OCI-M1 (cell line): ENCODE data around the gene PSME3IP1.

Experiments used
- DNase-seq: peaks from one replicate; lab custom pipeline; 2025; lab: John Stamatoyannopoulos, UW

Gene PSME3IP1

DNA sequence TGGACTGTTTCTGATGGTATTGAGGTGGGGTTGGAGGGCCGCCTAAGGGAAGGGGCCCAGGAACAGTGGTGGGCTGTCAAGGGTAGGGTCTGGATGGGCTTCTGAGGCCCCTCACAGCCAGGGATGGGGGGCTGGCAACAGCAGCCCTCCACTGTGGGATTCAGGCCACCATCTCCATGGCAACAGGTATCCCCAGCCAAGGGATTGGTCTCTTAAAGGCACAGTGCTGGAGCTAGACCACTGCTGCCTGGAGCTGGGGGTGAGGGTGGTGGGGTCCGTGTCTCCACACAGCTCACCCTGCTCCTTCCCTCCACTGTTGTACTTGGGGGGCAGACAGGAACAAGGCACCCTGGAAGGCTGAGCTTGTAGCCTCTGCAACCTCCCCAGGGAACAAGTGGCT is 41.8 kb downstream of the PSME3IP1 start:
- DNase-seq = no peak

DNA sequence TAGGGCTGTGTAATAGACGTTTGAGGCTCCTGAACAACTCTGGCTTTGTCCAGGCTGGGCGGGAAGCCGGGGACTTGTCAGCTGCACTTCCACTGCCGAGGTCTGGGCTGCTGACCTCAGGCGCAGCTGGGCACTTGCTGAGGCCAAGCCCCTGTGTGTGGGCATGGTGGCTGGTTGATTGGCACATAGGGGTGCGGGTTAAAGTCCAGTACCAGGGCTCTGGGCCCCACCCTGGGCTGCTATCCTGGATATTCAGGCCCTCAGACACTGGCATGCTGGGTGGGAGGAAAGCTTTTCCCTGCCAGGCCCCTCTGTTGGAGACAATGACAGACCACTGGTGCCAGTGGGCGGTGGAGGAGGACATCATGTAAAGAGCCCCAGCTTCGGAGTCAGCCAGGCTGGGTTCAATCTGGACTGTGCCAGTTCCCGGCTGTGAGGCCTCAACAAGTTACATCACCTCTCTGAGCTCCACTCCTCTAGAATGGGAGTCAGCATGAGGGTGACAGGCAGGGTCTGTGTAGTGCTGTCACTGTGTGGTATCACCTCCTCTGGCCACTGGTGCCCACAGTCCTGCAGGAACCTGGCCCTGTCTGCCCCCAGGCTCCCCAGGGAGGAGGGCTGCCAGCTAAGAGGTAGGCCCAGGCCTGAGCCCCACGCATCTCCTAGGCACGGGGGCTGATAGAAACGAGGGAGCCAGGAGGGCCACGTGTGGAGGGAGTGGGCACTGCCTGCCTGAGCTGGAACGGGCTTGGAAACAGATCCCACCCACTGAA is 42.5 kb downstream of the PSME3IP1 start:
- DNase-seq = no peak

DNA sequence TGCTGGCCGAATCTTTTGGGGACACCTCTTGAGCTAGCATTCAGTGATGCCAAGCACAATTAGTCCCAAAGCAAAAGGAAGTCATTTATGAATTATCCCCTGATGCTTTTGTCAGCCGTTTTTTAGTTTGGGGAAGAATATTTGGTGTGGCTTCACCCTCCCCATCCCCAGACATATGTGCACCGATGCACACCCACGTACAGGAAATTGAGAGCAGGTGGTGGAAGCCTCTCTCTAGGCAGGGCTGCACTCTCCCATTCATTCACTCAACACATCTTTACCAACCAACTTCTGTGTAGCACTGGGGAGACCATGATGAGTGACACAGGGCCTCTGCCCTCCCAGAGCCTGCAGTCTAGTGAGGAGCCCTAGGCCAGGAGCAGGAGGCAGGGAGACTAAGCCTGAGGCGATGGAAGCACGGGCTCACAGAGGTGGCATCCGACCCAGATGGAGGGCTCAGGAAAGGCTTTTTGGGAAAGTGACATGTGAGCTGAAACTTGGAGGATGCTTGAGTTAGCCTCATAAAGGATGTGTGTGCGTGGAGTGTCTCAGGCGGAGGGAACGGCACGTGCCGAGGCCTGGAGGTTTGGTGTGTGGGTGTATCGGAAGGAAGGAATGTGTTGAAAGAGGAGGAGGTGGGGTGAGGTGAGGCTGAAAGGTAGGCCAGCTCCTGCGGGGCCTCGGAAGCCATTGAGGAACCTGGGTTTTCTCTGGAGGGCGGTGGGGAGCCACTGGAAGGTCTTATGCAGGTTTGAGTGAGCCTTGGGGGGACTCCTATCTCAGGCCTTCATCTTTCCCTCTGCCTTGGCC is 43.8 kb downstream of the PSME3IP1 start:
- DNase-seq = no peak

- DNase-seq = no peak
Observed at GRCh38 chr16:57140931-57141668, 44.7 kb downstream of the PSME3IP1 start.

GRCh38 chr16:57138281-57138935 is 47.4 kb downstream of the PSME3IP1 start:
- DNase-seq = no peak

- DNase-seq = no peak
Observed at GRCh38 chr16:57137566-57138273, 48.1 kb downstream of the PSME3IP1 start.

DNA sequence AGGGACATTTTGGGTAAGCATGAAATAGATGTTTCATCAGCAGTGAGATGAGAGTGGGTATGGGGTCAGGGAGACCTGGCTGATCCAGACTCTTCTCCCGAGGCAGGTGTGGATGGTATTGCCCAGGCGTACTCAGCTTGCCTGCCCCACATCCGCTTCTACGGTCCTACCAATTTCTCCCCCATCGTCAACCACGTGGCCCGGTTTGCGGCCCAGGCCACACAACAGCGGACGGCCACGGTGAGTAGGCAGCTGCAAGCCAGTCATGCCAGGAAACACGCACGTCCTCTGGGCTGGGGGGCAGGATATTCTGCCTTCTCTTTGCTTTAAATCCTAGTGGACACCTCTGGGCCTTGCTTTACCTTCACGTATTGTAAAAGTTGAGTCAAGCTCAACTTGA is 48.8 kb downstream of the PSME3IP1 start:
- no peak for DNase-seq

DNA sequence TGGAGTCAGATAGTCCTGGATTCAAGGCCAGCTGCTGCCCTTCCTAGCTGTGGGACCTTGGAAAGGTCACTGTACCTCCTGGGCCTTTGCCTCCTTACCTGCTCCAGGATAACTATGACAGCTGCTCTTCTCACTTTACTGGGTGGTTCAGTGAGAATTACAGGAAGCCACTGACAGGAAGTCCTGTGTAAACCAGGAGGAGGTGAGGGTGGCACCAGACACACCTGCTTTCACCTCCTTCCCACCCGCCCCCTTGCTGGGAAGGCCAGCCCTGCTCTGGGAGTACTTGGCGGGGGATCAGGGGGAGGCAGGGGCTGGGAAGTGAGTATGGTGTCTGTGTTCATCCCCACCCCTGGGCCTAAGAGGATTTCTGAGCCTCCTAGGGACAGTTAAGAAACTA is 50.9 kb downstream of the PSME3IP1 start:
- DNase-seq = no peak

- DNase-seq = no peak
Observed at GRCh38 chr16:57133886-57134285, 52.0 kb downstream of the PSME3IP1 start.

DNA sequence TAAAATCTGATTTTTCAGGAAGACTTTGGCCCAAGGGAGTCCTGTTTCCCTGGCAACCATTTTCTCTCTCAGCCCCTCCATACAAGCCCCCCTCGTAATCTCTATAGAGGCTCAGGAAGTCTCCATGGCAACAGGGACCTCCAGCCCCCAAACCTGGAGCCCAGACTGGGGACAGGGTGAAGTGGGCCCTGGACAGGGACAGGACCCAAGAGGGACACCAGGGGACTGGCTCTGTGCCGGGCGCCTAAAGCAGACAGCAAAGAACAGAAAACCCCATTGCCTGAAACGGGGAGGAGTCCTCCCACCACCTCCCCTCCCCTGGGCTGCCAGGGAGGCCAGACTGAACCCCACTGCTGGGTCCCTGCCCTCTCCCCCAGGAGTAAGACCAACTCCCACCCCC is 52.8 kb downstream of the PSME3IP1 start:
- no peak for DNase-seq

- no peak for DNase-seq
Observed at GRCh38 chr16:57132470-57132869, 53.4 kb downstream of the PSME3IP1 start.

DNA sequence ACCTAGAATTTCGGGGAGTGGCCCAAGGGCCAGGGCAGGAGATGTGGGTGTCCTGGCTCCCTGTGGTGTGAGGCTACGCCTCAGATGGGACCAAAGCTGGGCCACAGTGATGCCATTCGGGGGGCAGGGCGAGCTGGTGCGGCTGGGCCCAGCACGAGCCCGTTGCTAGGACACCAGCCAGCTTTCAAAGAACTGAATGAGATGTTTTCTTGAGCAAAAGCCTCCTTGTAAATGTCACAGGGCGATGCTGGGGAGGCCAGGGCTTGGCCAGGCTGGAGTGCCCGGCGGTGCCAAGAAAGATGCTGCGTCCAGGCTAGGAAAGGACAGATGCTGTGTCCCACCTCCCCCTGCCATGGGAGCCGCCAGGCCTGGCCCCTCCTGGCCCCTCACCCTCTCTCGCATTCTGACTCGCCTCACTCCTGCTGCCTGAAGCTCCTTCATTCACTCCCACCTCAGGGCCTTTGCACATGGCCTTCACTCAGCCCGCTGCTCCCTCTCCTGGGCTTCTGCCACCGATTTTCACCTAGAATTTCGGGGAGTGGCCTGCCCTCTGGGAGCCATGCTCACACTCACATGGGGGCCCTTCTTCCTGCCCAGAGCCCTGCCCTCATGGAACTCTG is 54.4 kb downstream of the PSME3IP1 start:
- no peak for DNase-seq

DNA sequence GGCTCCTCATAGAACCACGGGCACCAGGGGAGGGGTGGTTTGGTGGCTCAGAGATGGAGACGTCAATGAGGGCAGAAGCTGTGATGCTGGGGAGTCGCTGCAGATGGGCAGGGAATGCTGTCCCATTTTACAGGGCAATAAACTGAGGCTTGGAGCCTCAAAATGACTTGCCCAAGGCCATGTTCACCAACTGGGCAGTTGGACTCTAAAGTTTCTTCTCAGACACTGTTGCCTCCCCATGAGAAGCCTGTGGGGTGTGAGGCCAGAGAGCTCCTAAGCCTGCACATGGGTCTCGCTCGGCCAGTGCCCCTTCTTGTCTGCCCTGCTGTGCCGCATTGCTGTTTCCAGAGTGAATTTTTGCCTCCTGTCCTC is 54.9 kb downstream of the PSME3IP1 start:
- DNase-seq = no peak

- DNase-seq = no peak
Observed at GRCh38 chr16:57128771-57129389, 57.0 kb downstream of the PSME3IP1 start.

DNA sequence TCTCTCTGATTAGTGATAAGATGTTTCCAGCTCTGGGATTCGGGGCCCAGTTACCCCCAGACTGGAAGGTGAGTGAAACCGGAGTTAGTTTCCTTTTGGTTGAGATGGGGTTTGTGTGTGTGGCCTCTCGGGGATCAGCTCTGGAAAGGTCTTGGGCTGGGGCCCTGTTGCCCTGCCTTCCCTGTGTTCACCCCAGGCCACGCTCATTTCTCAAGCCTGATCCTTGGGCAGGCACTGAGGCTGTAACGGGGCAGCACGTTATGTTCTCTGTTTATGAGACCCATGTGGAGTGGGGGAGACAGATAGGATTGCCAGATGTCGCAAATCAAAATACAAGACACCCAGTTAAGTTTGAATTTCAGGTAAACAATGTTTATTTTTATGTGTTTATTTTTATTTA is 58.0 kb downstream of the PSME3IP1 start:
- no peak for DNase-seq

- DNase-seq = no peak
Observed at GRCh38 chr16:57127037-57127763, 58.6 kb downstream of the PSME3IP1 start.

GRCh38 chr16:57126411-57126810 is 59.4 kb downstream of the PSME3IP1 start:
- DNase-seq = no peak

DNA sequence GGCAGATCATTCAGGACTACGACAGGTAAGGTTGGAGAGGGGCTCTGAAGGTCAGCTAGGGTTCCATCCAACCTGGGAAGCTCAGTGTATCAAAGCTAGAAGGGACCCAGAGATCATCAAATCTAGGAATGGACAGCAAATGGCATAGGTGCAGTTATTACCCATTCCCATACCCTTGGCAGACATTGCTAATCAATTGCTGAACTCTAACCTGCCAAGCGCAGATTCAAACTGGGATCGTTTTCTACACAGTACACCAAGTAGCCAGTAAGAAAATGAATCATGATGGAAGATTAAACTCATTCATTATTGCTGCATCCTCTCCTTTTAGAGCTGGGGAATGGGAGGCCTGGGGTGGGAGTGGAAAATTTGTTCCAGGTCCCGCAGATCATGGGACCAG is 59.9 kb downstream of the PSME3IP1 start:
- DNase-seq = no peak

DNA sequence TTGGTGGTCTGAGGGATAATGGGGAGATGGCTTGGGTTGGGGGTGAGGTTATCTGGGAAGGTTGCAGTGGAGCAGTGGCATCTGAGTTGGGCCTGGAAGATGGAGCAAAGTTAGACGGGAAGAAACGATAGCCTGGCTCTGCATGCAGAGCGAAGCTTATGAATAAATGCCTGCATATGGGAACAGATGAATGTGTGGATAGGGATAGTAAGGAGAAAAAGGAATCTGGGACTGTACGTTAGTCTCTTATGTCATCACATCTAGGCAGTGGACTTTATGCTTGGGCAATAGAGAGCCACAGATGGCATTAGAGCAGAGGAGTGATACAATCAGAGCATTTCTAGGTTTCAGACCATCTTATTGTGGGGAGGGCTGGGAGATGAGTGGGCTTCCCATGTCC is 60.5 kb downstream of the PSME3IP1 start:
- no peak for DNase-seq
